IMR-90 (cell line): ENCODE results near the gene GNL3L. TPM values are rescaled to one million over a fixed set of nuclear protein-coding genes. Genes with fewer than 3 reads are reported as not detected.

Experiments
- ATAC-seq: fragments of 200-7000 bp; cut with Tn5 transposase; 2 replicates; pipeline ENCODE4 v1.9.1; 2020; ENCODE audit warnings: low read depth, mild to moderate bottlenecking, moderate library complexity
- Bru-seq: library from RNA; stranded (reverse); fragments of 400-500 nt; gene quantifications from one replicate; lab custom pipeline; 2021; lab: Mats Ljungman, UMichigan
- BruChase-seq, 2 experiments: library from RNA; stranded (reverse); fragments of 400-500 nt; gene quantifications; one replicate each; lab custom pipeline; 2021; lab: Mats Ljungman, UMichigan
- BruUV-seq: library from RNA; stranded (reverse); fragments of 400-500 nt; replicated peaks from 2 replicates; lab custom pipeline; 2021; lab: Mats Ljungman, UMichigan
- CTCF ChIA-PET: fragments of 300-600 bp; formaldehyde crosslinking; extraction: SDS; loops from one replicate; lab custom pipeline; 2021; ENCODE audit warnings: antibody characterized with exemption; lab: Yijun Ruan, JAX
- POLR2A ChIA-PET: fragments of 300-600 bp; sonication (Branson Sonifier 250); formaldehyde crosslinking; loops from one replicate; lab custom pipeline; 2022; ENCODE audit warnings: antibody characterized with exemption; ENCODE audit not compliant: unreplicated experiment; lab: Charles Lee
- DNase-seq: peaks from one replicate; pipeline ENCODE4 v3.0.0; 2013
- H2AFZ ChIP-seq: replicated peaks from 2 replicates; pipeline ENCODE3; 2013; ENCODE audit warnings: low read length, mild to moderate bottlenecking; ENCODE audit not compliant: poor library complexity
- H2AK5ac ChIP-seq: 2 replicates; pipeline ENCODE4 v1.6.1; 2013; ENCODE audit warnings: low read depth, low read length, inconsistent platforms
- H2AK9ac ChIP-seq: replicated peaks from 2 replicates; pipeline ENCODE3; 2013; ENCODE audit warnings: mild to moderate bottlenecking, low read depth, low read length, moderate library complexity; ENCODE audit not compliant: poor library complexity
- H2BK120ac ChIP-seq: 2 replicates; pipeline ENCODE4 v1.6.1; 2013; ENCODE audit warnings: low read depth, low read length, inconsistent platforms
- H2BK15ac ChIP-seq: 3 replicates; pipeline ENCODE4 v1.6.1; 2013; ENCODE audit warnings: low read depth, low read length, inconsistent platforms
- H2BK20ac ChIP-seq: 2 replicates; pipeline ENCODE4 v1.6.1; 2013; ENCODE audit warnings: low read depth, mild to moderate bottlenecking, inconsistent platforms, low read length, moderate library complexity
- H2BK5ac ChIP-seq: 2 replicates; pipeline ENCODE4 v1.6.1; 2013; ENCODE audit warnings: mild to moderate bottlenecking, low read depth, low read length, inconsistent platforms; ENCODE audit not compliant: poor library complexity, severe bottlenecking
- H3K14ac ChIP-seq: replicated peaks from 2 replicates; pipeline ENCODE4 v1.6.1; 2013; ENCODE audit warnings: low read depth, low read length, inconsistent platforms
- H3K18ac ChIP-seq: 2 replicates; pipeline ENCODE4 v1.6.1; 2013; ENCODE audit warnings: low read depth, low read length, control low read depth
- H3K23ac ChIP-seq: 2 replicates; pipeline ENCODE4 v1.6.1; 2013; ENCODE audit warnings: low read depth, low read length, inconsistent platforms
- H3K27ac ChIP-seq: 2 replicates; pipeline ENCODE4 v1.5.1; 2013; ENCODE audit warnings: mild to moderate bottlenecking, control low read depth, low read length; ENCODE audit not compliant: insufficient read depth
- H3K27me3 ChIP-seq: 2 replicates; pipeline ENCODE4 v1.6.1; 2013; ENCODE audit warnings: low read length; ENCODE audit not compliant: control insufficient read depth, insufficient read depth
- H3K36me3 ChIP-seq: 2 replicates; pipeline ENCODE4 v1.6.1; 2013; ENCODE audit warnings: low read length, mixed read lengths; ENCODE audit not compliant: control insufficient read depth, insufficient read depth
- H3K4ac ChIP-seq: 2 replicates; pipeline ENCODE4 v1.6.1; 2013; ENCODE audit warnings: low read depth, low read length, inconsistent platforms
- H3K4me1 ChIP-seq: 2 replicates; pipeline ENCODE4 v1.6.1; 2013; ENCODE audit warnings: low read length, mixed read lengths; ENCODE audit not compliant: control insufficient read depth, insufficient read depth
- H3K4me2 ChIP-seq: 2 replicates; pipeline ENCODE4 v1.6.1; 2013; ENCODE audit warnings: low read depth, mild to moderate bottlenecking, control low read depth, low read length, moderate library complexity
- H3K4me3 ChIP-seq: 2 replicates; pipeline ENCODE4 v1.5.1; 2013; ENCODE audit warnings: low read depth, mild to moderate bottlenecking, control low read depth, low read length, moderate library complexity; ENCODE audit not compliant: insufficient read depth
- H3K56ac ChIP-seq: 2 replicates; pipeline ENCODE4 v1.6.1; 2013; ENCODE audit warnings: low read length, inconsistent platforms; ENCODE audit not compliant: insufficient read depth; ENCODE audit errors: extremely low read depth
- H3K79me1 ChIP-seq, 2 experiments: 2 replicates each; pipeline ENCODE4 v1.6.1; 2013; ENCODE audit warnings: low read length in 2 of 2, inconsistent platforms in 1 of 2, low read depth in 1 of 2
- H3K9ac ChIP-seq: 2 replicates; pipeline ENCODE4 v1.6.1; 2013; ENCODE audit warnings: low read depth, low read length, control low read depth
- H3K9me1 ChIP-seq: 2 replicates; pipeline ENCODE4 v1.6.1; 2013; ENCODE audit warnings: low read length, inconsistent platforms; ENCODE audit not compliant: insufficient read depth
- H3K9me3 ChIP-seq: 2 replicates; pipeline ENCODE4 v1.6.1; 2013; ENCODE audit warnings: low read length; ENCODE audit not compliant: control insufficient read depth, insufficient read depth
- H4K20me1 ChIP-seq: 2 replicates; pipeline ENCODE4 v1.6.1; 2013; ENCODE audit warnings: low read length, inconsistent platforms; ENCODE audit not compliant: insufficient read depth
- H4K5ac ChIP-seq: 2 replicates; pipeline ENCODE4 v1.6.1; 2013; ENCODE audit warnings: mild to moderate bottlenecking, low read depth, low read length, control low read depth
- H4K8ac ChIP-seq, 2 experiments: 2 replicates each; pipeline ENCODE4 v1.6.1; 2013; ENCODE audit warnings: low read depth in 2 of 2, low read length in 2 of 2, control low read depth in 1 of 2, inconsistent platforms in 1 of 2
- H4K91ac ChIP-seq: 2 replicates; pipeline ENCODE4 v1.6.1; 2013; ENCODE audit warnings: low read depth, low read length, inconsistent platforms; ENCODE audit not compliant: insufficient read depth
- CEBPB ChIP-seq: IDR thresholded peaks from 2 replicates; pipeline ENCODE4 v1.6.1; 2012; ENCODE audit warnings: low read depth, low read length, improper control_type of control experiment
- FOS ChIP-seq: fragments of 150-350 bp; IDR thresholded peaks from 2 replicates; pipeline ENCODE4 v1.6.1; 2016; ENCODE audit warnings: low read depth, low read length
- MAZ ChIP-seq: IDR thresholded peaks from 2 replicates; pipeline ENCODE4 v1.6.1; 2012; ENCODE audit warnings: low read depth, mild to moderate bottlenecking, low read length, improper control_type of control experiment, moderate library complexity, borderline replicate concordance
- NFE2L2 ChIP-seq: fragments of 150-350 bp; IDR thresholded peaks from 2 replicates; pipeline ENCODE4 v1.6.1; 2016; ENCODE audit warnings: low read depth, mild to moderate bottlenecking, low read length
- WGBS, 2 experiments: methylation state at CpG; one replicate each; pipeline versions ENCODE4 v1.1.5 to v1.1.7; 2013; ENCODE audit warnings: missing lambda C conversion rate in 2 of 2; ENCODE audit not compliant: insufficient read length in 1 of 2; ENCODE audit errors: extremely low coverage in 2 of 2; 5-methylcytosine and 5-hydroxymethylcytosine counted together
- dilution Hi-C: fragments of 300-500 bp; cut with HindIII; formaldehyde crosslinking; loops from one replicate; pipeline ENCODE4 v1.14.3; 2018; ENCODE audit warnings: low sequenced_read_pairs; ENCODE audit not compliant: unreplicated experiment
- in situ Hi-C: fragments of 300-500 bp; cut with MboI; formaldehyde crosslinking; loops from 3 replicates; pipeline ENCODE4 v1.14.3; 2019; ENCODE audit warnings: low sequenced_read_pairs, inconsistent platforms, mixed read lengths
- intact Hi-C: fragments of 100-400 bp; cut with micrococcal nuclease; formaldehyde crosslinking; loops from 2 replicates; pipeline ENCODE4 v1.10.0; 2022
- long read RNA-seq: library from polyadenylated mRNA; unstranded; transcript quantifications from one replicate; pipeline ENCODE4 v2.0.0, GENCODE V29; 2021; ENCODE audit not compliant: unreplicated experiment
- polyA plus RNA-seq, 3 experiments: library from polyadenylated mRNA; depleted of rRNA; stranded (reverse); fragments of >200 nt; gene quantifications; 2 replicates each; pipeline ENCODE4 v1.2.3, GENCODE V29; 2012; ENCODE audit warnings: low replicate concordance in 1 of 3
- total RNA-seq: library from RNA; depleted of rRNA; stranded (reverse); fragments of >200 nt; gene quantifications from 2 replicates; pipeline ENCODE4 v1.2.3, GENCODE V29; 2012; rRNA removed
- TF ChIP-seq, protein P1 (sequence below): conservative IDR thresholded peaks from 2 replicates; pipeline ENCODE4 v1.5.1; 2012; ENCODE audit warnings: mild to moderate bottlenecking, low read depth, low read length, improper control_type of control experiment
- TF ChIP-seq, protein P2 (sequence below): fragments of 150-350 bp; IDR thresholded peaks from 2 replicates; pipeline ENCODE4 v1.6.1; 2017; ENCODE audit warnings: mild to moderate bottlenecking, antibody characterized with exemption, low read length, low read depth
- TF ChIP-seq, protein P3 (sequence below): fragments of 150-350 bp; IDR thresholded peaks from 2 replicates; pipeline ENCODE4 v1.6.1; 2016; ENCODE audit warnings: low read depth, mild to moderate bottlenecking, low read length, moderate library complexity, borderline replicate concordance

GNL3L gene, protein sequence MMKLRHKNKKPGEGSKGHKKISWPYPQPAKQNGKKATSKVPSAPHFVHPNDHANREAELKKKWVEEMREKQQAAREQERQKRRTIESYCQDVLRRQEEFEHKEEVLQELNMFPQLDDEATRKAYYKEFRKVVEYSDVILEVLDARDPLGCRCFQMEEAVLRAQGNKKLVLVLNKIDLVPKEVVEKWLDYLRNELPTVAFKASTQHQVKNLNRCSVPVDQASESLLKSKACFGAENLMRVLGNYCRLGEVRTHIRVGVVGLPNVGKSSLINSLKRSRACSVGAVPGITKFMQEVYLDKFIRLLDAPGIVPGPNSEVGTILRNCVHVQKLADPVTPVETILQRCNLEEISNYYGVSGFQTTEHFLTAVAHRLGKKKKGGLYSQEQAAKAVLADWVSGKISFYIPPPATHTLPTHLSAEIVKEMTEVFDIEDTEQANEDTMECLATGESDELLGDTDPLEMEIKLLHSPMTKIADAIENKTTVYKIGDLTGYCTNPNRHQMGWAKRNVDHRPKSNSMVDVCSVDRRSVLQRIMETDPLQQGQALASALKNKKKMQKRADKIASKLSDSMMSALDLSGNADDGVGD
- total RNA-seq = 47.2 and 48.8 TPM in 2 replicates
- 15.4 and 16.5 TPM in 2 replicates for polyA plus RNA-seq (2012; rRNA removed)
- polyA plus RNA-seq (2012; cell fraction: cytosol; rRNA removed) = 9.5 and 11.9 TPM in 2 replicates
- polyA plus RNA-seq (2012; cell fraction: nucleus; rRNA removed; ENCODE audit: low replicate concordance) = 12.3 and 18.2 TPM in 2 replicates
- Bru-seq, nascent RNA = percentile 81 among the genes with signal in this experiment
- BruChase-seq, experiment 1, labeled RNA remaining after a 6-hour chase = percentile 90 among the genes with signal in this experiment
- BruChase-seq, experiment 2, labeled RNA remaining after a 2-hour chase = percentile 85 among the genes with signal in this experiment
- long read RNA-seq, partial matches to known transcripts = 1 of 12 reads
- long read RNA-seq, other reads (novel, unspliced or antisense) = 5 of 12 reads

DNA sequence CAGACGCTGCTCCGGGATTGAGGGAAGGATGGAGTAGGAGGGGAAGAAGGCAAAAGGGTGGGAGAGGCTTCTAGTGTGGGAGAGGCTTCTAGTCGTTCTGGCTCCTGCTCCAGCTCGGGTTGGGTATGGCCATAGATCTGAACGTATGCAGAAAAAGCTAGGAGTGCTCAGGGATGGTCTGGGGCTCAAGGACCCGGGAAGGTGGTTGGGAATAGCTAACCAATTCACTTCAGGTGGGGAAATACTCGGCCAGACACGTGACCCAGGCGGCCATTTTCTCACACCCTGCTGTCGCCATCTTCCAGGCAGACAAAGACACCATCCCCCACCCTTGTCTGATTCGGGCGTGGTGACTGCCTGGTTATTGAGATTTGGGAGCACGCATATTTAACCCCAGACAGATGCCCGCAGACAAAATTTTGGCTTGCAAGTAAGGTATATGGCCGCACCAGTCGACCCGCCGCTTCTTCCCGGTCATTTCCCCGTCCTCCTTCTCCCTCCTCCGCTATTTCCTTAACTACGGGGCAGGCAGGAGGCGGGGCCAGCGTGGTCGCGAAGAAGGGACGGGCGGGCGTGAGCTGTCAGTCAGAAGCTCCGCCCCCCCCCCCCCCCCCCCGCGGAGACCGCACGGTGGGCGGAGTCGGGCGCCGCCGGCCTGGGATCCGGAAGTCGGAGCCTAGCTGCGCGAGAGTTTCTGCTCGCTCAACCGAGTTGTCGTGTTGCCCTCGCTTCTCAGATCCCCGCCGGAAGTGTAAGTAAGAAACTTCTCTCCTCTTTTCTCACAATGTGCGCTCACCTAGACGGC, at the start of gene GNL3L:
GNL3L (plus strand) TSS at position 668 of the 805 bp plus-strand sequence. CDS start 2,348 bp downstream, outside the sequence.
- Histone ChIP-seq H2BK20ac (no peak within 1 kb of the TSS; the same call in 1 of the 2 replicates), H2BK120ac (peak within 1 kb of the TSS; percentile 60; the same call in 1 of the 2 replicates), H3K4me2 (peak within 1 kb of the TSS; percentile 91), H3K27me3 (no peaks in the 10 kb centered on the region), H3K23ac (peak within 1 kb of the TSS; percentile 92), H4K20me1 (no peaks in the 10 kb centered on the region), H3K14ac (peak within 1 kb of the TSS; percentile 94), H3K9ac (peak within 1 kb of the TSS; percentile 92), H3K27ac (peak within 1 kb of the TSS; percentile 95), H3K4me1 (peaks cover 2% of the 10 kb centered on the region), H2AK5ac (peak within 1 kb of the TSS; percentile 90), H2BK15ac (peak within 1 kb of the TSS; percentile 10; the same call in 1 of the 3 replicates), H3K9me3 (0 out of 2 replicates have a peak, but pooled peaks cover 2% of the 10 kb centered on the region), H4K91ac (peak within 1 kb of the TSS; percentile 89), H3K36me3 (no peaks in the 10 kb centered on the region), H3K56ac (peak within 1 kb of the TSS; percentile 83), H3K4me3 (peak within 1 kb of the TSS; percentile 98), H3K4ac (peak within 1 kb of the TSS; percentile 92), H2AK9ac (peak within 1 kb of the TSS; percentile 95), H2AFZ (peak within 1 kb of the TSS; percentile 85), H3K79me1 (peaks cover 0 to 31% of the 10 kb centered on the region in 2 experiments; a peak in 3 of 4 replicates), H3K9me1 (no peaks in the 10 kb centered on the region), H2BK5ac (peak within 1 kb of the TSS; percentile 89), H4K8ac (peak within 1 kb of the TSS; percentile 97 to 98), H3K18ac (peak within 1 kb of the TSS; percentile 86), H4K5ac (peak within 1 kb of the TSS; percentile 91)
- in situ Hi-C loops (no loop called here), intact Hi-C loops (loop anchor here (1.0 to 2.0 kb wide), 2 partner anchors 33 to 37 kb away; partner anchors contain the start of gene FGD1), dilution Hi-C loops (no loop called here)
- DNase-seq = peak; percentile 79
- peak; percentile 90 for ATAC-seq
- POLR2A ChIA-PET = no interaction called here
- 45% methylated on average over 3 of the region's 51 CpGs; no CpG with 5 or more reads in 1 of the 2 experiments for WGBS, 2 experiments
- CTCF ChIA-PET = no interaction called here
- BruUV-seq = no TSS peak
- TF ChIP-seq NFE2L2 (no peak), MAZ (no peak), CEBPB (no peak), FOS (no peak)
- TF ChIP-seq, protein P1, sequence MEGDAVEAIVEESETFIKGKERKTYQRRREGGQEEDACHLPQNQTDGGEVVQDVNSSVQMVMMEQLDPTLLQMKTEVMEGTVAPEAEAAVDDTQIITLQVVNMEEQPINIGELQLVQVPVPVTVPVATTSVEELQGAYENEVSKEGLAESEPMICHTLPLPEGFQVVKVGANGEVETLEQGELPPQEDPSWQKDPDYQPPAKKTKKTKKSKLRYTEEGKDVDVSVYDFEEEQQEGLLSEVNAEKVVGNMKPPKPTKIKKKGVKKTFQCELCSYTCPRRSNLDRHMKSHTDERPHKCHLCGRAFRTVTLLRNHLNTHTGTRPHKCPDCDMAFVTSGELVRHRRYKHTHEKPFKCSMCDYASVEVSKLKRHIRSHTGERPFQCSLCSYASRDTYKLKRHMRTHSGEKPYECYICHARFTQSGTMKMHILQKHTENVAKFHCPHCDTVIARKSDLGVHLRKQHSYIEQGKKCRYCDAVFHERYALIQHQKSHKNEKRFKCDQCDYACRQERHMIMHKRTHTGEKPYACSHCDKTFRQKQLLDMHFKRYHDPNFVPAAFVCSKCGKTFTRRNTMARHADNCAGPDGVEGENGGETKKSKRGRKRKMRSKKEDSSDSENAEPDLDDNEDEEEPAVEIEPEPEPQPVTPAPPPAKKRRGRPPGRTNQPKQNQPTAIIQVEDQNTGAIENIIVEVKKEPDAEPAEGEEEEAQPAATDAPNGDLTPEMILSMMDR = no peak
- TF ChIP-seq, protein P2, sequence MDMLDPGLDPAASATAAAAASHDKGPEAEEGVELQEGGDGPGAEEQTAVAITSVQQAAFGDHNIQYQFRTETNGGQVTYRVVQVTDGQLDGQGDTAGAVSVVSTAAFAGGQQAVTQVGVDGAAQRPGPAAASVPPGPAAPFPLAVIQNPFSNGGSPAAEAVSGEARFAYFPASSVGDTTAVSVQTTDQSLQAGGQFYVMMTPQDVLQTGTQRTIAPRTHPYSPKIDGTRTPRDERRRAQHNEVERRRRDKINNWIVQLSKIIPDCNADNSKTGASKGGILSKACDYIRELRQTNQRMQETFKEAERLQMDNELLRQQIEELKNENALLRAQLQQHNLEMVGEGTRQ = peak; percentile 87
- TF ChIP-seq, protein P3, sequence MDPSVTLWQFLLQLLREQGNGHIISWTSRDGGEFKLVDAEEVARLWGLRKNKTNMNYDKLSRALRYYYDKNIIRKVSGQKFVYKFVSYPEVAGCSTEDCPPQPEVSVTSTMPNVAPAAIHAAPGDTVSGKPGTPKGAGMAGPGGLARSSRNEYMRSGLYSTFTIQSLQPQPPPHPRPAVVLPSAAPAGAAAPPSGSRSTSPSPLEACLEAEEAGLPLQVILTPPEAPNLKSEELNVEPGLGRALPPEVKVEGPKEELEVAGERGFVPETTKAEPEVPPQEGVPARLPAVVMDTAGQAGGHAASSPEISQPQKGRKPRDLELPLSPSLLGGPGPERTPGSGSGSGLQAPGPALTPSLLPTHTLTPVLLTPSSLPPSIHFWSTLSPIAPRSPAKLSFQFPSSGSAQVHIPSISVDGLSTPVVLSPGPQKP = no peak
